ENCODE results near the gene KCNC2. TPM values are rescaled to one million over a fixed set of nuclear protein-coding genes. Genes with fewer than 3 reads are reported as not detected.

The KCNC2 gene
- total RNA-seq, 6 experiments from 2014 or later: not detected

DNA sequence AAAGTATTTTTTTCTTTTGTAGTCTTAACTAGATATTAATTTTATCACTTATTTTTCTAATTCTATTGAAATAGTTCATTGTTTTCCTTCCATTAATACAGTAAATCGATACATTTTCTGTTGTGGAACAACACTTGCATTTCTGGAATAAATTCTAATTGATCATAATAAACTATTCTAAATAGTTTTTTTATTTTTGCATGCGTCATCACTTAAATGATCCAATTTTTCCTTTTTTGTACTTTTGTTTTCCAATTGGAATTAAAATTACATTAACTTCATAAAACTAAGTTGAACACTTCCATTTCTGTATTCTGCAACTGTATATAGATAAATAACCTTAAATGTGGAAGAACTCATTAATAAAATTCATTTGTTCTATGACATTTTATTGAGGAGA lies 202.5 kb downstream of the KCNC2 start:
- Mint-ChIP-seq H3K4me3 (no peak overlapping the region), H3K27ac (no peak overlapping the region), H3K27me3 (ENCODE audit: insufficient read depth) (peaks cover 2% of the 10 kb centered on the region; the same call in 1 of the 2 replicates), H3K36me3 (ENCODE audit: low read depth) (no peaks in the 10 kb centered on the region), H3K4me1 (ENCODE audit: low read depth) (no peaks in the 10 kb centered on the region), H3K9me3 (no peaks in the 10 kb centered on the region; the same call in 1 of the 2 replicates)
- no peak for DNase-seq
- TF ChIP-seq, protein P1, sequence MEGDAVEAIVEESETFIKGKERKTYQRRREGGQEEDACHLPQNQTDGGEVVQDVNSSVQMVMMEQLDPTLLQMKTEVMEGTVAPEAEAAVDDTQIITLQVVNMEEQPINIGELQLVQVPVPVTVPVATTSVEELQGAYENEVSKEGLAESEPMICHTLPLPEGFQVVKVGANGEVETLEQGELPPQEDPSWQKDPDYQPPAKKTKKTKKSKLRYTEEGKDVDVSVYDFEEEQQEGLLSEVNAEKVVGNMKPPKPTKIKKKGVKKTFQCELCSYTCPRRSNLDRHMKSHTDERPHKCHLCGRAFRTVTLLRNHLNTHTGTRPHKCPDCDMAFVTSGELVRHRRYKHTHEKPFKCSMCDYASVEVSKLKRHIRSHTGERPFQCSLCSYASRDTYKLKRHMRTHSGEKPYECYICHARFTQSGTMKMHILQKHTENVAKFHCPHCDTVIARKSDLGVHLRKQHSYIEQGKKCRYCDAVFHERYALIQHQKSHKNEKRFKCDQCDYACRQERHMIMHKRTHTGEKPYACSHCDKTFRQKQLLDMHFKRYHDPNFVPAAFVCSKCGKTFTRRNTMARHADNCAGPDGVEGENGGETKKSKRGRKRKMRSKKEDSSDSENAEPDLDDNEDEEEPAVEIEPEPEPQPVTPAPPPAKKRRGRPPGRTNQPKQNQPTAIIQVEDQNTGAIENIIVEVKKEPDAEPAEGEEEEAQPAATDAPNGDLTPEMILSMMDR (IDR thresholded peaks at IDR 0.05): no peak

GRCh38 chr12:75000120-75000519 lies 209.5 kb downstream of the KCNC2 start:
- H3K4me1 Mint-ChIP-seq (ENCODE audit: low read depth): no peaks in the 10 kb centered on the region
- no peaks in the 10 kb centered on the region for H3K36me3 Mint-ChIP-seq (ENCODE audit: low read depth)
- H3K27ac Mint-ChIP-seq: no peak overlapping the region
- no peak for DNase-seq
- no peak overlapping the region for H3K4me3 Mint-ChIP-seq
- TF ChIP-seq, protein P1 (IDR thresholded peaks at IDR 0.05): no peak
- no peaks in the 10 kb centered on the region for H3K9me3 Mint-ChIP-seq
- H3K27me3 Mint-ChIP-seq (ENCODE audit: insufficient read depth): no peaks in the 10 kb centered on the region

GRCh38 chr12:74999474-74999873 lies 210.2 kb downstream of the KCNC2 start:
- no peaks in the 10 kb centered on the region for H3K27me3 Mint-ChIP-seq (ENCODE audit: insufficient read depth)
- H3K4me1 Mint-ChIP-seq (ENCODE audit: low read depth): no peaks in the 10 kb centered on the region
- no peak for DNase-seq
- no peak overlapping the region for H3K27ac Mint-ChIP-seq
- no peaks in the 10 kb centered on the region for H3K36me3 Mint-ChIP-seq (ENCODE audit: low read depth)
- H3K4me3 Mint-ChIP-seq: no peak overlapping the region
- H3K9me3 Mint-ChIP-seq: no peaks in the 10 kb centered on the region
- TF ChIP-seq, protein P1 (IDR thresholded peaks at IDR 0.05): no peak

Other genes with a start within 250 kb of the KCNC2 start
- 1 to 10 TPM; 2.0 to 3.3 (median 2.3) TPM for gene CAPS2, start 120.5 kb upstream of the KCNC2 start, total RNA-seq (2021; fragmentation: NEBNext Ultra II Directional; extraction: Animal tissue kit (Norgen Biotek cat#: 25700))
- not detected for gene GLIPR1L1, start 124.8 kb upstream of the KCNC2 start, total RNA-seq (2021; fragmentation: NEBNext Ultra II Directional; extraction: Animal tissue kit (Norgen Biotek cat#: 25700))
- gene GLIPR1L2, start 181.2 kb upstream of the KCNC2 start, total RNA-seq (2021; fragmentation: NEBNext Ultra II Directional; extraction: Animal tissue kit (Norgen Biotek cat#: 25700)): under 1 TPM; 0.33 to 0.83 (median 0.54) TPM